ENCODE data around the gene C4orf50.

- TF ChIP-seq, protein P1, sequence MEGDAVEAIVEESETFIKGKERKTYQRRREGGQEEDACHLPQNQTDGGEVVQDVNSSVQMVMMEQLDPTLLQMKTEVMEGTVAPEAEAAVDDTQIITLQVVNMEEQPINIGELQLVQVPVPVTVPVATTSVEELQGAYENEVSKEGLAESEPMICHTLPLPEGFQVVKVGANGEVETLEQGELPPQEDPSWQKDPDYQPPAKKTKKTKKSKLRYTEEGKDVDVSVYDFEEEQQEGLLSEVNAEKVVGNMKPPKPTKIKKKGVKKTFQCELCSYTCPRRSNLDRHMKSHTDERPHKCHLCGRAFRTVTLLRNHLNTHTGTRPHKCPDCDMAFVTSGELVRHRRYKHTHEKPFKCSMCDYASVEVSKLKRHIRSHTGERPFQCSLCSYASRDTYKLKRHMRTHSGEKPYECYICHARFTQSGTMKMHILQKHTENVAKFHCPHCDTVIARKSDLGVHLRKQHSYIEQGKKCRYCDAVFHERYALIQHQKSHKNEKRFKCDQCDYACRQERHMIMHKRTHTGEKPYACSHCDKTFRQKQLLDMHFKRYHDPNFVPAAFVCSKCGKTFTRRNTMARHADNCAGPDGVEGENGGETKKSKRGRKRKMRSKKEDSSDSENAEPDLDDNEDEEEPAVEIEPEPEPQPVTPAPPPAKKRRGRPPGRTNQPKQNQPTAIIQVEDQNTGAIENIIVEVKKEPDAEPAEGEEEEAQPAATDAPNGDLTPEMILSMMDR (IDR thresholded peaks at IDR 0.05; ENCODE audit: insufficient read depth, low read length, poor library complexity, severe bottlenecking) = no peak
- TF ChIP-seq EZH2phosphoT487 (conservative IDR thresholded peaks at IDR 0.05; ENCODE audit: low read length) = no peak
Observed at GRCh38 chr4:6011271-6011671, 7.0 kb downstream of the C4orf50 start.

Measured in SU-DHL-6 (cell line).